DND-41 (cell line): ENCODE results near the gene RIPOR1.

Experiments
- EZH2 ChIP-seq: IDR thresholded peaks from 3 replicates; pipeline ENCODE4 v1.6.1; 2012; ENCODE audit warnings: borderline replicate concordance, low read depth, mild to moderate bottlenecking, moderate library complexity, low read length, inconsistent platforms; ENCODE audit not compliant: severe bottlenecking
- TF ChIP-seq, protein P1 (sequence below): IDR thresholded peaks from 2 replicates; pipeline ENCODE4 v1.5.1; 2012; ENCODE audit warnings: borderline replicate concordance, low read length, moderate library complexity, mild to moderate bottlenecking; ENCODE audit not compliant: poor library complexity, severe bottlenecking; ENCODE audit errors: extremely low read depth

DNA sequence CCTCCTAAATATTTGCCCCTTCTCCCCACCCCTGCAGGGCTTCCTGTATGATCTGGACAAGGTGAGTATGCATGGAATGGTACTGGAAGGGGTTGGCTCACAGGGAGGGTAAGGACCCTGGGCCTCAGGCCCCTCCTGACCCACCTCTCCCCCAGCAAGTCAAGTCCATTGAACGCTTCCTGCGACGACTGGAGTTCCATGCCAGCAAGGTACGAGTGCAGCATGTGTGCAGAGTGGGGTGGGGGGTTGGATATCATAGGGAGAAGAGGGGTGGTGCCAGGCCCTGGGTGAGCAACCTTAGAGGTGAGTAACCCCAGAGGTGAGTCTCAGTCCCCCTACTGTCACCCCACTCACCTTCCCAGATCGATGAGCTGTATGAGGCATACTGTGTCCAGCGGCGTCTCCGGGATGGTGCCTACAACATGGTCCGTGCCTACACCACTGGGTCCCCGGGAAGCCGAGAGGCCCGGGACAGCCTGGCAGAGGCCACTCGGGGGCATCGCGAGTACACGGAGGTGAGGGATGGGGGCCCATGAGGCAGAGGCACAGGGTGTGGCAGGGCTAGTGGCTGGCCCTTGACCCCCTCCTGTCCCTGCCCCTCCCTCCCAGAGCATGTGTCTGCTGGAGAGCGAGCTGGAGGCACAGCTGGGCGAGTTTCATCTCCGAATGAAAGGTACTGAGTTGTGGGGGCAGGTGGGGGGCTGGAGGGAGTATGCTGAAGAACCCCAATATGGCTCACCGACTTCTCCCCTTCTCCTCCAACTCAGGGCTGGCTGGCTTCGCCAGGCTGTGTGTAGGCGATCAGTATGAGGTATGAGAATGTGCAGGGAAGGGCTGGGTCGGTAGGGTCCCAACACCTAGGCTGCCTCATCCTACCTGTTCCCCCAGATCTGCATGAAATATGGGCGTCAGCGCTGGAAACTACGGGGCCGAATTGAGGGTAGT is 11.3 kb downstream of the RIPOR1 start:
- TF ChIP-seq, protein P1, sequence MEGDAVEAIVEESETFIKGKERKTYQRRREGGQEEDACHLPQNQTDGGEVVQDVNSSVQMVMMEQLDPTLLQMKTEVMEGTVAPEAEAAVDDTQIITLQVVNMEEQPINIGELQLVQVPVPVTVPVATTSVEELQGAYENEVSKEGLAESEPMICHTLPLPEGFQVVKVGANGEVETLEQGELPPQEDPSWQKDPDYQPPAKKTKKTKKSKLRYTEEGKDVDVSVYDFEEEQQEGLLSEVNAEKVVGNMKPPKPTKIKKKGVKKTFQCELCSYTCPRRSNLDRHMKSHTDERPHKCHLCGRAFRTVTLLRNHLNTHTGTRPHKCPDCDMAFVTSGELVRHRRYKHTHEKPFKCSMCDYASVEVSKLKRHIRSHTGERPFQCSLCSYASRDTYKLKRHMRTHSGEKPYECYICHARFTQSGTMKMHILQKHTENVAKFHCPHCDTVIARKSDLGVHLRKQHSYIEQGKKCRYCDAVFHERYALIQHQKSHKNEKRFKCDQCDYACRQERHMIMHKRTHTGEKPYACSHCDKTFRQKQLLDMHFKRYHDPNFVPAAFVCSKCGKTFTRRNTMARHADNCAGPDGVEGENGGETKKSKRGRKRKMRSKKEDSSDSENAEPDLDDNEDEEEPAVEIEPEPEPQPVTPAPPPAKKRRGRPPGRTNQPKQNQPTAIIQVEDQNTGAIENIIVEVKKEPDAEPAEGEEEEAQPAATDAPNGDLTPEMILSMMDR: no peak
- TF ChIP-seq EZH2: no peak
